Activated naive CD4-positive, alpha-beta T cell treated with anti-CD3 and anti-CD28 coated beads, Interleukin-2, amount 50 U/mL, for 16 hours (primary cell): Measurements from ENCODE around the gene SUSD6.

Experiments
- DNase-seq: peaks from one replicate; pipeline ENCODE4 v3.0.0-alpha.2; 2020

The SUSD6 gene

GRCh38 chr14:69651664-69652063, 40.3 kb downstream of the SUSD6 start:
- no peak for DNase-seq

GRCh38 chr14:69652942-69653684, 41.7 kb downstream of the SUSD6 start:
- DNase-seq, result no peak

- no peak for DNase-seq
Measured at GRCh38 chr14:69654116-69654515, 42.7 kb downstream of the SUSD6 start.

- no peak for DNase-seq
Measured at GRCh38 chr14:69657950-69658355, 46.6 kb downstream of the SUSD6 start.

GRCh38 chr14:69658664-69659261, 47.4 kb downstream of the SUSD6 start:
- peak; percentile 36 for DNase-seq

- DNase-seq, result no peak
Measured at GRCh38 chr14:69660344-69661193, 49.2 kb downstream of the SUSD6 start.

GRCh38 chr14:69661194-69661537, 49.8 kb downstream of the SUSD6 start:
- no peak for DNase-seq

GRCh38 chr14:69662636-69663299, 51.4 kb downstream of the SUSD6 start:
- DNase-seq, result no peak

- no peak for DNase-seq
Measured at GRCh38 chr14:69663300-69663643, 51.9 kb downstream of the SUSD6 start.

- DNase-seq, result no peak
Measured at GRCh38 chr14:69664265-69664664, 52.9 kb downstream of the SUSD6 start.

- DNase-seq, result no peak
Measured at GRCh38 chr14:69664865-69665526, 53.6 kb downstream of the SUSD6 start.

- no peak for DNase-seq
Measured at GRCh38 chr14:69665631-69666030, 54.2 kb downstream of the SUSD6 start.

- no peak for DNase-seq
Measured at GRCh38 chr14:69666112-69666511, 54.7 kb downstream of the SUSD6 start.

- no peak for DNase-seq
Measured at GRCh38 chr14:69666690-69667211, 55.4 kb downstream of the SUSD6 start.

- no peak for DNase-seq
Measured at GRCh38 chr14:69667938-69668335, 56.5 kb downstream of the SUSD6 start.

GRCh38 chr14:69669375-69669774, 58.0 kb downstream of the SUSD6 start:
- DNase-seq, result no peak

GRCh38 chr14:69670093-69670492, 58.7 kb downstream of the SUSD6 start:
- no peak for DNase-seq

GRCh38 chr14:69671365-69672030, 60.1 kb downstream of the SUSD6 start:
- no peak for DNase-seq

- no peak for DNase-seq
Measured at GRCh38 chr14:69672356-69672755, 61.0 kb downstream of the SUSD6 start.

GRCh38 chr14:69673104-69673503, 61.7 kb downstream of the SUSD6 start:
- DNase-seq, result no peak

- DNase-seq, result no peak
Measured at GRCh38 chr14:69673578-69674305, 62.3 kb downstream of the SUSD6 start.
